SK-N-SH (cell line): ENCODE results near the gene HOXD10. TPM values are rescaled to one million over a fixed set of nuclear protein-coding genes. Genes with fewer than 3 reads are reported as not detected.

Source experiments
- CTCF ChIA-PET: fragments of 300-600, 350-600 bp; formaldehyde crosslinking; extraction: SDS; loops from one replicate; lab custom pipeline; 2021; lab: Yijun Ruan, JAX
- POLR2A ChIA-PET: fragments of 350-600 bp; sonication (Branson Sonifier 250); formaldehyde crosslinking; extraction: SDS; loops from one replicate; lab custom pipeline; 2020; ENCODE audit warnings: antibody characterized with exemption, inconsistent platforms; lab: Yijun Ruan, JAX
- DNase-seq: peaks from one replicate; pipeline ENCODE4 v3.0.0; 2012
- H2AFZ ChIP-seq: fragments of 200-600 bp; sonication (generic); 2 replicates; pipeline ENCODE4 v1.8.1; 2016; ENCODE audit warnings: antibody characterized with exemption, mild to moderate bottlenecking, low read depth
- H3F3A ChIP-seq: fragments of 200-600 bp; sonication (generic); replicated peaks from 2 replicates; pipeline ENCODE3; 2016; ENCODE audit warnings: antibody characterized with exemption, mild to moderate bottlenecking; ENCODE audit not compliant: insufficient read depth
- H3K27ac ChIP-seq, 2 experiments: fragments of 200-500 bp in 1 of 2; fragments of 200-600 bp in 1 of 2; sonication (Bioruptor generic) in 1 of 2; sonication (generic), shearing (Covaris generic) in 1 of 2; 2 replicates each; pipeline versions ENCODE4 v1.5.1 to v1.6.1; 2014 to 2016; ENCODE audit warnings: low read depth in 2 of 2, inconsistent platforms in 1 of 2, low read length in 1 of 2, mild to moderate bottlenecking in 1 of 2, mixed read lengths in 1 of 2
- H3K27me3 ChIP-seq: fragments of 200-600 bp; sonication (generic), shearing (Covaris generic); 2 replicates; pipeline ENCODE4 v1.6.1; 2016; ENCODE audit warnings: mixed run types; ENCODE audit not compliant: insufficient read depth
- H3K36me3 ChIP-seq, 2 experiments: fragments of 200-500 bp in 1 of 2; fragments of 200-600 bp in 1 of 2; sonication (Bioruptor generic) in 1 of 2; sonication (generic) in 1 of 2; replicated peaks in 1 of 2; 2 replicates each; pipeline versions ENCODE3 to v1.5.1; 2014 to 2016; ENCODE audit warnings: low read length in 1 of 2, mild to moderate bottlenecking in 1 of 2; ENCODE audit not compliant: insufficient read depth in 2 of 2, control insufficient read depth in 1 of 2
- H3K4me1 ChIP-seq, 2 experiments: fragments of 200-500 bp in 1 of 2; fragments of 200-600 bp in 1 of 2; sonication (Bioruptor generic) in 1 of 2; sonication (generic), shearing (Covaris generic) in 1 of 2; 2 replicates each; pipeline versions ENCODE4 v1.5.1 to v1.6.1; 2014 to 2016; ENCODE audit warnings: low read depth in 1 of 2, low read length in 1 of 2, mixed run types in 1 of 2; ENCODE audit not compliant: insufficient read depth in 2 of 2, control insufficient read depth in 1 of 2
- H3K4me2 ChIP-seq: fragments of 200-600 bp; sonication (generic), shearing (Covaris generic); 2 replicates; pipeline ENCODE4 v1.6.1; 2017; ENCODE audit warnings: mixed run types
- H3K4me3 ChIP-seq, 2 experiments: fragments of 200-500 bp in 1 of 2; fragments of 200-600 bp in 1 of 2; sonication (Bioruptor generic) in 1 of 2; sonication (generic), shearing (Covaris generic) in 1 of 2; 2 replicates each; pipeline versions ENCODE4 v1.5.1 to v1.8.1; 2014 to 2016; ENCODE audit warnings: low read depth in 2 of 2, inconsistent platforms in 1 of 2, low read length in 1 of 2, mild to moderate bottlenecking in 1 of 2, mixed read lengths in 1 of 2, moderate library complexity in 1 of 2
- H3K79me2 ChIP-seq: fragments of 200-600 bp; sonication (generic); 2 replicates; pipeline ENCODE4 v1.8.1; 2017; ENCODE audit warnings: mild to moderate bottlenecking; ENCODE audit not compliant: insufficient read depth
- H3K9ac ChIP-seq: fragments of 200-600 bp; sonication (generic); 2 replicates; pipeline ENCODE4 v1.6.1; 2017; ENCODE audit warnings: mixed run types
- H3K9me2 ChIP-seq: fragments of 200-600 bp; sonication (generic); 2 replicates; pipeline ENCODE4 v1.6.1; 2017; ENCODE audit warnings: mixed run types
- H3K9me3 ChIP-seq: fragments of 200-600 bp; sonication (generic); 2 replicates; pipeline ENCODE4 v1.6.1; 2017; ENCODE audit warnings: mixed run types, mild to moderate bottlenecking, moderate library complexity
- H4K20me1 ChIP-seq: fragments of 200-600 bp; sonication (generic); 2 replicates; pipeline ENCODE4 v1.6.1; 2017; ENCODE audit warnings: mild to moderate bottlenecking, mixed run types; ENCODE audit not compliant: insufficient read depth
- CHD2 ChIP-seq: fragments of 150-350 bp; IDR thresholded peaks from 2 replicates; pipeline ENCODE4 v1.6.1; 2018; ENCODE audit warnings: low read length; ENCODE audit not compliant: partially characterized antibody
- EZH2phosphoT487 ChIP-seq: fragments of 200-600 bp; sonication (generic); IDR thresholded peaks from 2 replicates; pipeline ENCODE4 v1.6.1; 2017; ENCODE audit warnings: low read depth, mixed run types, mild to moderate bottlenecking, antibody characterized with exemption, moderate library complexity, borderline replicate concordance
- FOSL2 ChIP-seq: IDR thresholded peaks from 2 replicates; pipeline ENCODE4 v1.4.0; 2012; ENCODE audit warnings: low read depth, mild to moderate bottlenecking, moderate library complexity, borderline replicate concordance
- MEF2A ChIP-seq: IDR thresholded peaks from 2 replicates; pipeline ENCODE4 v1.4.0; 2012; ENCODE audit warnings: low read depth, borderline replicate concordance
- WGBS: methylation state at CpG from one replicate; pipeline ENCODE4 v1.1.6; 2017; ENCODE audit warnings: low lambda C conversion rate; 5-methylcytosine and 5-hydroxymethylcytosine counted together
- polyA plus RNA-seq, 3 experiments: library from polyadenylated mRNA; depleted of rRNA; stranded (reverse); fragments of >200 nt; gene quantifications; 2 replicates each; pipeline ENCODE4 v1.2.3, GENCODE V29; 2012
- TF ChIP-seq, protein P1 (sequence below): IDR thresholded peaks from 2 replicates; pipeline ENCODE4 v1.4.0; 2012; ENCODE audit warnings: low read depth, borderline replicate concordance
- TF ChIP-seq, protein P2 (sequence below): IDR thresholded peaks from 2 replicates; pipeline ENCODE4; 2012
- TF ChIP-seq, protein P3 (sequence below): IDR thresholded peaks from 2 replicates; pipeline ENCODE4 v1.4.0; 2012; ENCODE audit warnings: low read depth, borderline replicate concordance
- TF ChIP-seq, protein P4 (sequence below): IDR thresholded peaks from 2 replicates; pipeline ENCODE4 v1.4.0; 2012; ENCODE audit warnings: low read depth

HOXD10 gene
- polyA plus RNA-seq, 1 of the 3 experiments (the other 2 are of a cell fraction), result 0.10 TPM

DNA sequence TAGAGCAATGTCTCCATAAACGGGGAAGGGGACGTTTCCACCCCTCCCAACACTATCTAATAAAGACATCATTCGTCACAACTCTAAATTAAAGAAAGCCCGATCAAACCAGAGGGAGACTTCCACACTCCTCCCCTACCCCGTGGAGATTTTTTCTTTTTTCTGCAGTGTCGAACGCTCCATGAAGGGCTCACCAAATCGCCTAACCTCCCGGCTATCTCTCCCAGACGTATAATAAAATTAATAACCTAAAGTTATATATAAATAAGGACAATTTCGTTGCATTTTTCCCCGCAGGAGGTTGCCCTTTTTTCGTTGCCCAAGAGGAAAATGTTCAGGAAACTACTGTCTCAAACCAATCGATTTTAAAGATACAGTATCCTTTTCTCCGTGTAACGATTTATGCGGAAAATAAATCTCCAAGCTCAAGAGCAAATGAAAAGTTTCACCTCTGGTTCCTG is 35.2 kb upstream of the HOXD10 start (continued):
- TF ChIP-seq MEF2A (no peak), FOSL2 (no peak), CHD2 (no peak)
- TF ChIP-seq, protein P1, sequence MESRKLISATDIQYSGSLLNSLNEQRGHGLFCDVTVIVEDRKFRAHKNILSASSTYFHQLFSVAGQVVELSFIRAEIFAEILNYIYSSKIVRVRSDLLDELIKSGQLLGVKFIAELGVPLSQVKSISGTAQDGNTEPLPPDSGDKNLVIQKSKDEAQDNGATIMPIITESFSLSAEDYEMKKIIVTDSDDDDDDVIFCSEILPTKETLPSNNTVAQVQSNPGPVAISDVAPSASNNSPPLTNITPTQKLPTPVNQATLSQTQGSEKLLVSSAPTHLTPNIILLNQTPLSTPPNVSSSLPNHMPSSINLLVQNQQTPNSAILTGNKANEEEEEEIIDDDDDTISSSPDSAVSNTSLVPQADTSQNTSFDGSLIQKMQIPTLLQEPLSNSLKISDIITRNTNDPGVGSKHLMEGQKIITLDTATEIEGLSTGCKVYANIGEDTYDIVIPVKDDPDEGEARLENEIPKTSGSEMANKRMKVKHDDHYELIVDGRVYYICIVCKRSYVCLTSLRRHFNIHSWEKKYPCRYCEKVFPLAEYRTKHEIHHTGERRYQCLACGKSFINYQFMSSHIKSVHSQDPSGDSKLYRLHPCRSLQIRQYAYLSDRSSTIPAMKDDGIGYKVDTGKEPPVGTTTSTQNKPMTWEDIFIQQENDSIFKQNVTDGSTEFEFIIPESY, result no peak
- TF ChIP-seq, protein P2, sequence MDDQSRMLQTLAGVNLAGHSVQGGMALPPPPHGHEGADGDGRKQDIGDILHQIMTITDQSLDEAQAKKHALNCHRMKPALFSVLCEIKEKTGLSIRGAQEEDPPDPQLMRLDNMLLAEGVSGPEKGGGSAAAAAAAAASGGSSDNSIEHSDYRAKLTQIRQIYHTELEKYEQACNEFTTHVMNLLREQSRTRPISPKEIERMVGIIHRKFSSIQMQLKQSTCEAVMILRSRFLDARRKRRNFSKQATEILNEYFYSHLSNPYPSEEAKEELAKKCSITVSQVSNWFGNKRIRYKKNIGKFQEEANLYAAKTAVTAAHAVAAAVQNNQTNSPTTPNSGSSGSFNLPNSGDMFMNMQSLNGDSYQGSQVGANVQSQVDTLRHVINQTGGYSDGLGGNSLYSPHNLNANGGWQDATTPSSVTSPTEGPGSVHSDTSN, result no peak
- TF ChIP-seq, all 33 proteins: peak for 0

DNA sequence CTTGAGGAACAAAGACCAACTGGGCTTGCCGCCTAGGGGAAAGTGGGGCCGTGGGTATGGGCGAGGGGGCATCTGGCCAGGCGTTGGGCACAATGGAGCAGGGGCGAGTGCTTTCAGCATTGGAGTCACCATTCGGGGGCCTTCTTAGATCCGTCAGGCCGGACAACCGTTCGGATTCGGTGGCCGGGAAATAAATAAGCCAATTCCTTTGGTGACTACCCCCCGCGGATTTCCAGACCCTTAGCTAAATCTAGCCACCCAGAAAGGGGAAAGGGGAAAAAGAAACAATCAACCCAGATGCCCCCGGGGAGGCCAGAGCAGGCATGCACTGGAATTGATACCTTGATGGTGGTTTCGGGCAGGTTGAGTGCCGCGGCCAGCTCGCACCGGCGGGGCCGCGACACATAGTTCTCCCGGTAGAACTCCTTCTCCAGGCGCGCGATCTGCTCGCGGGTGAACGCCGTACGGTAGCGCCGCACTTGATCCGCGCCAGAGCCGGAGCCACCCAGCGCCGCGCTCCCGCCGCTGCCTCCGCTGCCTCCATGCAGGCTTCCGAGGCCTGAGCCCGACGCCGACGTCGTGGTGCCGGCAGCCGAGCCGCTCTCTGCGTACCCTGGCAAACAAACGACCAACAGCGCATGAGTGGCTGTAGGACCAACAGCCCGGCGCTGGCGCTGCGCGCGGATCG is 34.6 kb upstream of the HOXD10 start:
- no peaks in the 10 kb centered on the region for H3K9me3 ChIP-seq
- no peak for TF ChIP-seq FOSL2
- TF ChIP-seq, protein P3, sequence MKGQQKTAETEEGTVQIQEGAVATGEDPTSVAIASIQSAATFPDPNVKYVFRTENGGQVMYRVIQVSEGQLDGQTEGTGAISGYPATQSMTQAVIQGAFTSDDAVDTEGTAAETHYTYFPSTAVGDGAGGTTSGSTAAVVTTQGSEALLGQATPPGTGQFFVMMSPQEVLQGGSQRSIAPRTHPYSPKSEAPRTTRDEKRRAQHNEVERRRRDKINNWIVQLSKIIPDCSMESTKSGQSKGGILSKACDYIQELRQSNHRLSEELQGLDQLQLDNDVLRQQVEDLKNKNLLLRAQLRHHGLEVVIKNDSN, result no peak
- TF ChIP-seq, protein P4, sequence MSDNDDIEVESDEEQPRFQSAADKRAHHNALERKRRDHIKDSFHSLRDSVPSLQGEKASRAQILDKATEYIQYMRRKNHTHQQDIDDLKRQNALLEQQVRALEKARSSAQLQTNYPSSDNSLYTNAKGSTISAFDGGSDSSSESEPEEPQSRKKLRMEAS, result no peak
- peak; percentile 67; the same call in 1 of the 2 replicates for TF ChIP-seq EZH2phosphoT487
- TF ChIP-seq, all 33 proteins: peak for 1
- H3K27me3 ChIP-seq, result peaks cover 86% of the 10 kb centered on the region
- H3K4me2 ChIP-seq, result no peak overlapping the region
- H3K4me1 ChIP-seq, result peaks cover 0 to 35% of the 10 kb centered on the region in 2 experiments; a peak in 1 of 4 replicates
- H4K20me1 ChIP-seq, result peaks cover 17% of the 10 kb centered on the region; the same call in 1 of the 2 replicates
- H3F3A ChIP-seq, result peaks cover 3% of the 10 kb centered on the region
- H3K36me3 ChIP-seq, result no peaks in the 10 kb centered on the region
- H2AFZ ChIP-seq, result no peak overlapping the region
- no peaks in the 10 kb centered on the region for H3K9me2 ChIP-seq
- DNase-seq, result peak; percentile 76
- WGBS, result 12% methylated on average over 41 of the region's 62 CpGs
- no peak overlapping the region for H3K9ac ChIP-seq
- no peaks in the 10 kb centered on the region for H3K79me2 ChIP-seq
- POLR2A ChIA-PET, result no interaction called here
- CTCF ChIA-PET, result interaction anchor here (1.0 to 12.1 kb wide), 12 partner anchors 13 to 1382 kb away, joined by 3 to 262 read pairs (median 16); partner anchors contain the start of gene HOXD13
- H3K27ac ChIP-seq, result no peak overlapping the region
- H3K4me3 ChIP-seq, result no peak overlapping the region; a peak in 1 of 4 replicates
